ENCODE measurements around the gene BOD1L2.

GRCh38 chr18:57149051-57149450, 2.2 kb downstream of the BOD1L2 start:
- no peak for TF ChIP-seq CTCF (conservative IDR thresholded peaks at IDR 0.05; ENCODE audit: low read length)
- no peak for TF ChIP-seq EZH2phosphoT487 (IDR thresholded peaks at IDR 0.05; ENCODE audit: borderline replicate concordance)

Measured in Loucy (cell line).